Adrenal gland (tissue), 12 donors: ENCODE data around the gene AGBL5. TPM values are rescaled to one million over a fixed set of nuclear protein-coding genes. Genes with fewer than 3 reads are reported as not detected.

ENCODE experiments used
- DNase-seq, 7 donors: peaks; one replicate each; pipeline ENCODE4 v3.0.0-alpha.2; 2019 to 2020
- H3K27ac ChIP-seq, 5 donors: fragments of 200-600 bp; sonication (generic) in 4 of 5; 1 replicate in 3 of 5; 2 replicates in 2 of 5; pipeline versions ENCODE4 v1.5.1 to v1.8.0; 2016 to 2020; ENCODE audit warnings: mild to moderate bottlenecking in 1 of 5
- H3K27me3 ChIP-seq: fragments of 200-600 bp; 2 replicates; pipeline ENCODE4 v1.8.0; 2021
- H3K36me3 ChIP-seq, 2 donors: fragments of 200-600 bp; replicated peaks in 1 of 2; 1 replicate in 1 of 2; 2 replicates in 1 of 2; pipeline versions ENCODE4 v1.5.1 to v1.8.0; 2018 to 2022
- H3K4me1 ChIP-seq, 2 donors: fragments of 200-600 bp; replicated peaks in 1 of 2; 1 replicate in 1 of 2; 2 replicates in 1 of 2; pipeline versions ENCODE4 v1.5.1 to v1.8.0; 2018 to 2021
- H3K4me3 ChIP-seq, 4 donors: fragments of 200-600 bp; sonication (generic) in 3 of 4; one replicate each; pipeline ENCODE4 v1.5.1; 2016 to 2018
- H3K9me3 ChIP-seq, 3 donors: fragments of 200-600 bp; sonication (generic) in 1 of 3; replicated peaks in 1 of 3; 1 replicate in 2 of 3; 2 replicates in 1 of 3; pipeline versions ENCODE4 v1.5.1 to v1.8.0; 2016 to 2021
- POLR2A ChIP-seq, 2 donors: fragments of 450-650 bp; IDR thresholded peaks; one replicate each; pipeline ENCODE4 v1.6.1; 2017; ENCODE audit warnings: antibody characterized with exemption in 2 of 2, mild to moderate bottlenecking in 2 of 2, moderate library complexity in 1 of 2
- WGBS, 4 donors: extraction: QIAGEN DNeasy Blood & Tissue Kit in 2 of 4; methylation state at CpG; one replicate each; pipeline versions ENCODE4 v1.1.5 to v1.1.7; 2013 to 2017; 5-methylcytosine and 5-hydroxymethylcytosine counted together
- intact Hi-C, 2 donors: fragments of 100-400 bp; cut with DNase I; formaldehyde crosslinking; loops; one replicate each; pipeline versions ENCODE4 v1.14.1 to v1.15.0; 2022 to 2023
- polyA plus RNA-seq, 3 donors: library from polyadenylated mRNA; stranded (reverse); fragments of 200-250 nt in 2 of 3; fragments of 350-450 nt in 1 of 3; fragmentation: Illumina TruSeq in 1 of 3; extraction: RNeasy Lipid Tissue Mini Kit (QIAGEN cat#74804) in 1 of 3; gene quantifications; one replicate each; pipeline ENCODE4 v1.2.3, GENCODE V29; 2013 to 2014
- total RNA-seq, 9 donors: library from RNA; depleted of rRNA in 4 of 9; stranded (reverse); fragments of >200 nt in 4 of 9; fragments of 120-200 nt in 1 of 9; fragmentation: NEBNext Ultra II Directional in 1 of 9; extraction: Animal tissue kit (Norgen Biotek cat#: 25700) in 1 of 9; gene quantifications; one replicate each; pipeline versions ENCODE4 v1.1.0 to v1.2.4, GENCODE V29; 2013 to 2023
- TF ChIP-seq, protein P1 (sequence below), 6 experiments: fragments of 450-650 bp in 4 of 6; fragments of 200-600 bp in 2 of 6; sonication (generic) in 1 of 6; IDR thresholded peaks; 1 replicate in 5 of 6; 2 replicates in 1 of 6; pipeline versions ENCODE4 v1.5.1 to v1.8.0; 2016 to 2021; ENCODE audit warnings: antibody characterized with exemption in 6 of 6, mild to moderate bottlenecking in 2 of 6, moderate library complexity in 1 of 6
- donor health status: healthy with polysubstance abuse.
- donor health status: Bipolar disorder and iron deficiency.
- donor health status: DM: yes; HTN: yes; CAD: no.
- donor health status: DM: no; HTN: no; CAD: no.
- donor health status: DM: no; HTN: no; CAD: no.
- donor health status: DM: yes; HTN: yes; CAD: no.

AGBL5 gene
- total and polyA plus RNA-seq, 12 donors = 21.2 to 42.4 (median 30.6) TPM

DNA sequence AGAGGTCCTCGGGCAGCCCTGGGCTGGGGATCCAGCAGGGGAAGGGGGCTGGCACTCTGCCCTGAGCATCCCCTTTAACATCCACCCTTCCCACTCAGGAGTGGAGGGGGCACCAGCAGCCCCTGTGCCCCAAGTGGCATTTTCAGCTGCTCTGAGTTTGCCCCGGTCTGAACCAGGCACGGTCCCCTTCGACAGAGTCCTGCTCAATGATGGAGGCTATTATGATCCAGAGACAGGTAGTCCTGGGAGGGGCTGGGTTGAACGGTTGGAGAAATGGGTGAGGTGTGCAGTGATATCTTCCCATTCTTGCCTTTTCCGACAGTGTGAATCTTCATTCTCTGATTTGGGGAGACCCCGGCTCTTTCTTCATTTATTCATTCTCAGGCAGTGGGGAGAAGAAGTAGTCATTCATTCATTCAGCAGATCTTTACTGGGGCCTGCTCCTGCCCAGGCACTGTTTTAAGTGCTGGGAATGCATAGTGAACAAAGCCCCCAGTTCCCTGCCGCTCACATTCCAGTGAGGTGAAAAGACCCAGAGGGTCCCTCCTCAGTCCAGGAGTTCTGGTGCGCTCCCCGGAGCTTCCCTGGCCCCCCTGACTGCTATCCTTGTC lies 33.7 kb downstream of the AGBL5 start:
- peak overlapping the region in 3 of 5 donors; percentile 88 to 94 (median 92) for H3K27ac ChIP-seq
- intact Hi-C loops = loop anchor here (10.0 kb wide), 2 partner anchors 50 to 120 kb away; partner anchors contain the start of gene TMEM214 (in 1 of the 2)

DNA sequence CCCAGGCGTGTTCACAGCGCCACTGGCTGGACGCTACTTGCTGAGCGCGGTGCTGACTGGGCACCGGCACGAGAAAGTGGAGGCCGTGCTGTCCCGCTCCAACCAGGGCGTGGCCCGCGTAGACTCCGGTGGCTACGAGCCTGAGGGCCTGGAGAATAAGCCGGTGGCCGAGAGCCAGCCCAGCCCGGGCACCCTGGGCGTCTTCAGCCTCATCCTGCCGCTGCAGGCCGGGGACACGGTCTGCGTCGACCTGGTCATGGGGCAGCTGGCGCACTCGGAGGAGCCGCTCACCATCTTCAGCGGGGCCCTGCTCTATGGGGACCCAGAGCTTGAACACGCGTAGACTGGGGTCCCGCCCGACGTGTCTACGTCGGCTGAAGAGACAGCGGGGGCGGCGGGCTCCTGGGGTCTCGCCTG lies 34.2 kb downstream of the AGBL5 start:
- Histone ChIP-seq H3K9me3 (no peaks in the 10 kb centered on the region), H3K4me1 (peaks cover 19 to 36% of the 10 kb centered on the region in 2 donors), H3K36me3 (peaks cover 0 to 6% of the 10 kb centered on the region in 2 donors), H3K27me3 (no peaks in the 10 kb centered on the region), H3K4me3 (peak overlapping the region in 2 of 4 donors; percentile 39 to 62), H3K27ac (peak overlapping the region; percentile 57 to 94 (median 92))
- DNase-seq = peak; percentile 78 to 90 (median 84)
- WGBS, 4 donors = 1 to 8% (median 3%) methylated on average over 24 to 38 of the region's 38 CpGs; no CpG with 5 or more reads in 1 of the 4 donors
- intact Hi-C loops = loop anchor here (10.0 kb wide), 2 partner anchors 51 to 121 kb away; partner anchors contain the start of gene TMEM214 (in 1 of the 2)
- peak in 1 of 2 donors; percentile 59 for TF ChIP-seq POLR2A (IDR thresholded peaks at IDR 0.05)
- TF ChIP-seq, protein P1, sequence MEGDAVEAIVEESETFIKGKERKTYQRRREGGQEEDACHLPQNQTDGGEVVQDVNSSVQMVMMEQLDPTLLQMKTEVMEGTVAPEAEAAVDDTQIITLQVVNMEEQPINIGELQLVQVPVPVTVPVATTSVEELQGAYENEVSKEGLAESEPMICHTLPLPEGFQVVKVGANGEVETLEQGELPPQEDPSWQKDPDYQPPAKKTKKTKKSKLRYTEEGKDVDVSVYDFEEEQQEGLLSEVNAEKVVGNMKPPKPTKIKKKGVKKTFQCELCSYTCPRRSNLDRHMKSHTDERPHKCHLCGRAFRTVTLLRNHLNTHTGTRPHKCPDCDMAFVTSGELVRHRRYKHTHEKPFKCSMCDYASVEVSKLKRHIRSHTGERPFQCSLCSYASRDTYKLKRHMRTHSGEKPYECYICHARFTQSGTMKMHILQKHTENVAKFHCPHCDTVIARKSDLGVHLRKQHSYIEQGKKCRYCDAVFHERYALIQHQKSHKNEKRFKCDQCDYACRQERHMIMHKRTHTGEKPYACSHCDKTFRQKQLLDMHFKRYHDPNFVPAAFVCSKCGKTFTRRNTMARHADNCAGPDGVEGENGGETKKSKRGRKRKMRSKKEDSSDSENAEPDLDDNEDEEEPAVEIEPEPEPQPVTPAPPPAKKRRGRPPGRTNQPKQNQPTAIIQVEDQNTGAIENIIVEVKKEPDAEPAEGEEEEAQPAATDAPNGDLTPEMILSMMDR (IDR thresholded peaks at IDR 0.05) = peak in 4 of 6 experiments; percentile 21 to 46 (median 37)

More for the DNA sequence above, 33.7 kb downstream of the AGBL5 start:
- H3K4me1 ChIP-seq = peaks cover 19 to 36% of the 10 kb centered on the region in 2 donors
- peaks cover 0 to 6% of the 10 kb centered on the region in 2 donors for H3K36me3 ChIP-seq
- no peaks in the 10 kb centered on the region for H3K9me3 ChIP-seq
- TF ChIP-seq POLR2A (IDR thresholded peaks at IDR 0.05) = no peak
- TF ChIP-seq, protein P1 (IDR thresholded peaks at IDR 0.05) = peak in 2 of 6 experiments; percentile 19 to 41
- peak overlapping the region in 2 of 4 donors; percentile 39 to 62 for H3K4me3 ChIP-seq
- H3K27me3 ChIP-seq = no peaks in the 10 kb centered on the region
- no peak for DNase-seq
- WGBS, 4 donors = 45 to 59% (median 53%) methylated on average over 7 to 10 of the region's 10 CpGs

DNA sequence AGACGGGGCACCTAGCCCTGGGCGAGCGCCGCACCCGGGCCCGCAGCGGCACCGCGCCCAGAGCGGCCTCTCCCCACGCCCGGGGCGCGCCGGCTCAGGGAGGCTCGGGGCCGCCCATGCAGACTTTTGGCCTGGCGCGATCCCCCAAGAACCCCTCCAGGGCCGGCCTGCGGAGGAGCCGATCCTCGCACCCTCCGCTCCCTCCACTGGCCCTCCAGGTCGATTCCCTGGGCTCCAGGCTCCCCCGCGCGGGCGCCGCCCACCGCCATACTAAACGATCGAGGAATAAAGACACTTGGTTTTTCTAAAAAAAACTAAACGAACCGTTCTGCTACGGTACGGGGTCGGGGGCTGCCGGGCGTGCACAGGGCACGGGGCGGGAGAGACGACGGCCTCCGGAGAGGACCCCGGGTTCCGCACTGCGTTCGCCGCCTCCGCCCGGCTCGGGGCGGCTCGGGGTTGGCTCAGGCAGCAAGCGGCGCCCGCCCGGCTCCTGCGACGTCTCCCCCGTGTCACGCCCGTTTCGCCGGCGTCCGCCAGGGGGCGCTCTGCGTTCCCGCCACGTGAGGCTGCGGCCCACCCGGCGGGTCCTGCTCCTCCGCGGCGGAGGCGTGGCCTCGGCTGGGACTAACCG lies 34.7 kb downstream of the AGBL5 start:
- Histone ChIP-seq H3K9me3 (no peaks in the 10 kb centered on the region), H3K36me3 (peaks cover 0 to 6% of the 10 kb centered on the region in 2 donors), H3K27me3 (no peaks in the 10 kb centered on the region), H3K4me3 (peak overlapping the region in 3 of 4 donors; percentile 23 to 62 (median 39)), H3K4me1 (peaks cover 19 to 36% of the 10 kb centered on the region in 2 donors), H3K27ac (peak overlapping the region; percentile 57 to 94 (median 92))
- TF ChIP-seq POLR2A (IDR thresholded peaks at IDR 0.05) = peak; percentile 60 to 87
- TF ChIP-seq, protein P1 (IDR thresholded peaks at IDR 0.05) = peak; percentile 49 to 99 (median 76)
- intact Hi-C loops = loop anchor here (10.0 kb wide), 2 partner anchors 51 to 121 kb away; partner anchors contain the start of gene TMEM214 (in 1 of the 2)
- WGBS, 4 donors = 0 to 1% (median 1%) methylated on average over 23 to 81 of the region's 81 CpGs; no CpG with 5 or more reads in 1 of the 4 donors
- peak; percentile 91 to 97 (median 94) for DNase-seq
